ENCODE results near the gene ARPC2. TPM values are rescaled to one million over a fixed set of nuclear protein-coding genes. Genes with fewer than 3 reads are reported as not detected.

The ARPC2 gene
- total and polyA plus RNA-seq, 2 of the 13 experiments (the other 11 are each of a cell fraction or from before 2014, with no cell fraction given), result 168 to 303 TPM

DNA sequence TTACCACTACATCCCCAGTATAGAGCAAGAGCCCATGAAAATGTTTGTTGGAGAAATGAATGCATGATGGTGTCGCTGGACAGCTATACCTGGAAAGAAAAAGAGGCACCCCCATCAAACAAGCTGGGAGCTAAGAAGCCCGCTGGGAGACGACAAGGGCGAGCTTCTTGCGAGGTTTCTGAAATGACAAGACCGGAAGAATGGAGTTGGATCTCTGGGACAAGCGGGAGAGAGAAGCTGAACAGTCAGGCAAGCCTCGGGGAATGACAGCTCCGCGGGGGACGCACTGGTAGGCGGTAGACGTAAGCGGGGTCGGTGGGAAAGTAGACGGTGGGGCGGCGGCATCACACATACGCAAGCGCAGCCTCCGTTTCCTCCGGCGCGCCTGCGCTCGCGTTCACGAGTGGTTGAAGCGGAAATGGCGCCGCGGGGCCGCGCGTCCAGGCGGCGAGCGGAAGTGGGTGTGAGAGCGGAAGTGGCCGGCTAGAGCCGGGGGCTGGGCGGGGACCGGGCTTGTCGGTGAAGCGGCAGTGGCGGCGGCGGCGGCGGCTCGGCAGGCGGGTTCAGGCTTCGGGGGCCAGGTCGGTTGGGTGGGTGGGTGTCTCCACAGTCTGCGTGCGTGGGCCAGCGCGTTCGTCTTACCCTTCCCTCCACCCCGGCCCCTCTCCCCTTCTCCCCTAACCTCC lies at the start of gene ARPC2 (continued):
- TF ChIP-seq, protein P1, sequence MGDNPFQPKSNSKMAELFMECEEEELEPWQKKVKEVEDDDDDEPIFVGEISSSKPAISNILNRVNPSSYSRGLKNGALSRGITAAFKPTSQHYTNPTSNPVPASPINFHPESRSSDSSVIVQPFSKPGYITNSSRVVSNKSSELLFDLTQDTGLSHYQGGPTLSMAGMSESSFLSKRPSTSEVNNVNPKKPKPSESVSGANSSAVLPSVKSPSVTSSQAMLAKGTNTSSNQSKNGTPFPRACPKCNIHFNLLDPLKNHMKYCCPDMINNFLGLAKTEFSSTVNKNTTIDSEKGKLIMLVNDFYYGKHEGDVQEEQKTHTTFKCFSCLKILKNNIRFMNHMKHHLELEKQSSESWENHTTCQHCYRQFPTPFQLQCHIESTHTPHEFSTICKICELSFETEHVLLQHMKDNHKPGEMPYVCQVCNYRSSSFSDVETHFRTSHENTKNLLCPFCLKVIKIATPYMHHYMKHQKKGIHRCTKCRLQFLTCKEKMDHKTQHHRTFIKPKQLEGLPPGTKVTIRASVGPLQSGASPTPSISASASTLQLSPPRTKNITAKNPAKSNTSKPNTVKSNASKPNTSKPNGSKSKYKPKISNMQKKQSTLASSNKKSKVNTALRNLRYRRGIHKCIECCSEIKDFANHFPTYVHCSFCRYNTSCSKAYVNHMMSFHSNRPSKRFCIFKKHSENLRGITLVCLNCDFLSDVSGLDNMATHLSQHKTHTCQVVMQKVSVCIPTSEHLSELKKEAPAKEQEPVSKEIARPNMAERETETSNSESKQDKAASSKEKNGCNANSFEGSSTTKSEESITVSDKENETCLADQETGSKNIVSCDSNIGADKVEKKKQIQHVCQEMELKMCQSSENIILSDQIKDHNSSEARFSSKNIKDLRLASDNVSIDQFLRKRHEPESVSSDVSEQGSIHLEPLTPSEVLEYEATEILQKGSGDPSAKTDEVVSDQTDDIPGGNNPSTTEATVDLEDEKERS (CRISPR knock-in tag; IDR thresholded peaks at IDR 0.05), result no peak
- TF ChIP-seq TOE1 (CRISPR knock-in tag; IDR thresholded peaks at IDR 0.05), result no peak
- TF ChIP-seq ZMYM4 (CRISPR knock-in tag; IDR thresholded peaks at IDR 0.05), result 0 out of 2 replicates have a peak, but pooled peaks have one; percentile 33
- TF ChIP-seq, protein P2, sequence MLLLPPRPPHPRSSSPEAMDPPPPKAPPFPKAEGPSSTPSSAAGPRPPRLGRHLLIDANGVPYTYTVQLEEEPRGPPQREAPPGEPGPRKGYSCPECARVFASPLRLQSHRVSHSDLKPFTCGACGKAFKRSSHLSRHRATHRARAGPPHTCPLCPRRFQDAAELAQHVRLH (CRISPR knock-in tag; IDR thresholded peaks at IDR 0.05; ENCODE audit: borderline replicate concordance, low read depth), result no peak; the same call in 1 of the 2 replicates
- TF ChIP-seq PPARG (CRISPR knock-in tag; conservative IDR thresholded peaks at IDR 0.05), result no peak
- no peak for TF ChIP-seq SNRNP70 (IDR thresholded peaks at IDR 0.05; ENCODE audit: low read depth, low read length)
- peak; percentile 69; the same call in 1 of the 2 replicates for TF ChIP-seq ZNF230 (CRISPR knock-in tag; IDR thresholded peaks at IDR 0.05)
- TF ChIP-seq, protein P3, sequence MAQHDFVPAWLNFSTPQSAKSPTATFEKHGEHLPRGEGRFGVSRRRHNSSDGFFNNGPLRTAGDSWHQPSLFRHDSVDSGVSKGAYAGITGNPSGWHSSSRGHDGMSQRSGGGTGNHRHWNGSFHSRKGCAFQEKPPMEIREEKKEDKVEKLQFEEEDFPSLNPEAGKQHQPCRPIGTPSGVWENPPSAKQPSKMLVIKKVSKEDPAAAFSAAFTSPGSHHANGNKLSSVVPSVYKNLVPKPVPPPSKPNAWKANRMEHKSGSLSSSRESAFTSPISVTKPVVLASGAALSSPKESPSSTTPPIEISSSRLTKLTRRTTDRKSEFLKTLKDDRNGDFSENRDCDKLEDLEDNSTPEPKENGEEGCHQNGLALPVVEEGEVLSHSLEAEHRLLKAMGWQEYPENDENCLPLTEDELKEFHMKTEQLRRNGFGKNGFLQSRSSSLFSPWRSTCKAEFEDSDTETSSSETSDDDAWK (CRISPR knock-in tag; IDR thresholded peaks at IDR 0.05), result no peak
- TF ChIP-seq ZBTB38 (CRISPR knock-in tag; IDR thresholded peaks at IDR 0.05), result peak; percentile 72; the same call in 1 of the 2 replicates
- no peak for TF ChIP-seq MZF1 (CRISPR knock-in tag; IDR thresholded peaks at IDR 0.05; ENCODE audit: borderline replicate concordance)
- 0 out of 2 replicates have a peak, but pooled peaks have one; percentile 72 for TF ChIP-seq ZNF264 (CRISPR knock-in tag; IDR thresholded peaks at IDR 0.05)
- TF ChIP-seq SRSF9 (IDR thresholded peaks at IDR 0.05; ENCODE audit: borderline replicate concordance, insufficient read depth, low read depth, low read length, poor library complexity, severe bottlenecking), result no peak
- TF ChIP-seq, protein P4, sequence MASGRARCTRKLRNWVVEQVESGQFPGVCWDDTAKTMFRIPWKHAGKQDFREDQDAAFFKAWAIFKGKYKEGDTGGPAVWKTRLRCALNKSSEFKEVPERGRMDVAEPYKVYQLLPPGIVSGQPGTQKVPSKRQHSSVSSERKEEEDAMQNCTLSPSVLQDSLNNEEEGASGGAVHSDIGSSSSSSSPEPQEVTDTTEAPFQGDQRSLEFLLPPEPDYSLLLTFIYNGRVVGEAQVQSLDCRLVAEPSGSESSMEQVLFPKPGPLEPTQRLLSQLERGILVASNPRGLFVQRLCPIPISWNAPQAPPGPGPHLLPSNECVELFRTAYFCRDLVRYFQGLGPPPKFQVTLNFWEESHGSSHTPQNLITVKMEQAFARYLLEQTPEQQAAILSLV (CRISPR knock-in tag; IDR thresholded peaks at IDR 0.05; ENCODE audit: borderline replicate concordance), result no peak; the same call in 1 of the 2 replicates
- TF ChIP-seq ZNF841 (CRISPR knock-in tag; IDR thresholded peaks at IDR 0.05; ENCODE audit: borderline replicate concordance), result no peak
- TF ChIP-seq ZNF713 (CRISPR knock-in tag; IDR thresholded peaks at IDR 0.05), result 0 out of 2 replicates have a peak, but pooled peaks have one; percentile 19
- TF ChIP-seq, protein P5, sequence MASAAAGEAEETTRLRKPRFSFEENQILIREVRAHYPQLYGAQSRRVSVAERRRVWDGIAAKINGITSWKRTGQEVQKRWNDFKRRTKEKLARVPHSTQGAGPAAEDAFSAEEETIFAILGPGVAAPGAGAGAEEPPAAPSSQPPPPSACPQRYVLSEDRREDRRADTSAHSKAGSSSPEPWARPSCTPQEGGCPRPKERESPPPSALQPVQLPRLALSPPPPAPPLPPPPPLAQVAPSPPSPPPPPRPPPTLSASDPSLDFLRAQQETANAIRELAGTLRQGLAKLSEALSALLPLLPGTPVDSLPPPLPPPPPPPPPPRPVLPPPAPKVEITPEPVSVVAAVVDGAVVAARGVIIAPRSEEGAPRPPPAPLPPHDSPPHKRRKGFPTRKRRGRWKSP (CRISPR knock-in tag; IDR thresholded peaks at IDR 0.05), result peak; percentile 63; the same call in 1 of the 2 replicates
- peak; percentile 30; the same call in 1 of the 2 replicates for TF ChIP-seq RARA (CRISPR knock-in tag; IDR thresholded peaks at IDR 0.05)
- TF ChIP-seq, protein P6, sequence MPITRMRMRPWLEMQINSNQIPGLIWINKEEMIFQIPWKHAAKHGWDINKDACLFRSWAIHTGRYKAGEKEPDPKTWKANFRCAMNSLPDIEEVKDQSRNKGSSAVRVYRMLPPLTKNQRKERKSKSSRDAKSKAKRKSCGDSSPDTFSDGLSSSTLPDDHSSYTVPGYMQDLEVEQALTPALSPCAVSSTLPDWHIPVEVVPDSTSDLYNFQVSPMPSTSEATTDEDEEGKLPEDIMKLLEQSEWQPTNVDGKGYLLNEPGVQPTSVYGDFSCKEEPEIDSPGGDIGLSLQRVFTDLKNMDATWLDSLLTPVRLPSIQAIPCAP (CRISPR knock-in tag; IDR thresholded peaks at IDR 0.05; ENCODE audit: low read depth), result peak; percentile 69; the same call in 1 of the 2 replicates
